Endothelial cell (in vitro differentiated cells): ENCODE data around the gene MYLK. TPM values are rescaled to one million over a fixed set of nuclear protein-coding genes. Genes with fewer than 3 reads are reported as not detected.
"Not testable (repeated sequence)": the region's sequence is repeated elsewhere in the genome, so short reads cannot be mapped to it uniquely, and the experiment has no call there.

Experiments
- DNase-seq: peaks from one replicate; pipeline ENCODE4 v3.0.0; 2021; ENCODE audit warnings: low spot score
- H3K27ac Mint-ChIP-seq: one replicate; pipeline ENCODE4 v1.8.0; 2021; ENCODE audit warnings: mixed read lengths, inconsistent platforms; ENCODE audit not compliant: unreplicated experiment
- H3K27me3 Mint-ChIP-seq: one replicate; pipeline ENCODE4 v1.8.0; 2021; ENCODE audit warnings: mild to moderate bottlenecking, moderate library complexity, mixed read lengths, inconsistent platforms; ENCODE audit not compliant: unreplicated experiment
- H3K36me3 Mint-ChIP-seq: one replicate; pipeline ENCODE4 v1.8.0; 2021; ENCODE audit warnings: mild to moderate bottlenecking, low read depth, mixed read lengths, inconsistent platforms; ENCODE audit not compliant: unreplicated experiment
- H3K4me1 Mint-ChIP-seq: one replicate; pipeline ENCODE4 v1.8.0; 2021; ENCODE audit warnings: mild to moderate bottlenecking, mixed read lengths, inconsistent platforms; ENCODE audit not compliant: unreplicated experiment
- H3K4me3 Mint-ChIP-seq: one replicate; pipeline ENCODE4 v1.8.0; 2021; ENCODE audit warnings: mild to moderate bottlenecking, mixed read lengths, inconsistent platforms; ENCODE audit not compliant: unreplicated experiment
- H3K9me3 Mint-ChIP-seq: one replicate; pipeline ENCODE4 v1.8.0; 2021; ENCODE audit warnings: mixed read lengths, inconsistent platforms; ENCODE audit not compliant: unreplicated experiment
- CTCF ChIP-seq: fragments of 200-600 bp; sonication (generic); IDR thresholded peaks from one replicate; pipeline ENCODE4 v1.5.0; 2021; ENCODE audit warnings: antibody characterized with exemption; ENCODE audit not compliant: unreplicated experiment
- total RNA-seq: library from RNA; stranded (reverse); fragmentation: NEBNext Ultra II Directional; extraction: Animal tissue kit (Norgen Biotek cat#: 25700); gene quantifications from one replicate; pipeline ENCODE4 v1.2.1, GENCODE V29; 2021; ENCODE audit not compliant: unreplicated experiment

MYLK gene
- total RNA-seq, 1 donor from 2014 or later = 7.8 TPM

GRCh38 chr3:123608263-123608937, 275.7 kb downstream of the MYLK start:
- H3K27ac Mint-ChIP-seq = no peak overlapping the region

GRCh38 chr3:123606527-123606926, 277.6 kb downstream of the MYLK start:
- no peak overlapping the region for H3K4me3 Mint-ChIP-seq
- DNase-seq = no peak
- H3K9me3 Mint-ChIP-seq = no peaks in the 10 kb centered on the region
- peaks cover 18% of the 10 kb centered on the region for H3K4me1 Mint-ChIP-seq
- peaks cover 3% of the 10 kb centered on the region for H3K36me3 Mint-ChIP-seq
- TF ChIP-seq CTCF = no peak
- H3K27ac Mint-ChIP-seq = no peak overlapping the region
- peaks cover 2% of the 10 kb centered on the region for H3K27me3 Mint-ChIP-seq

More at GRCh38 chr3:123608263-123608937, 275.7 kb downstream of the MYLK start:
- H3K9me3 Mint-ChIP-seq = no peaks in the 10 kb centered on the region
- DNase-seq = no peak
- H3K27me3 Mint-ChIP-seq = peaks cover 2% of the 10 kb centered on the region
- no peak for TF ChIP-seq CTCF
- H3K36me3 Mint-ChIP-seq = peaks cover 3% of the 10 kb centered on the region
- H3K4me1 Mint-ChIP-seq = peaks cover 28% of the 10 kb centered on the region
- no peak overlapping the region for H3K4me3 Mint-ChIP-seq

GRCh38 chr3:123605789-123606234, 278.3 kb downstream of the MYLK start:
- Mint-ChIP-seq H3K27ac (no peak overlapping the region), H3K36me3 (peaks cover 3% of the 10 kb centered on the region), H3K9me3 (no peaks in the 10 kb centered on the region), H3K4me3 (no peak overlapping the region), H3K27me3 (peaks cover 2% of the 10 kb centered on the region), H3K4me1 (peaks cover 13% of the 10 kb centered on the region)
- TF ChIP-seq CTCF = no peak
- DNase-seq = no peak

- not testable (repeated sequence) for H3K4me1 Mint-ChIP-seq, H3K36me3 Mint-ChIP-seq, H3K4me3 Mint-ChIP-seq, DNase-seq, H3K9me3 Mint-ChIP-seq, H3K27me3 Mint-ChIP-seq, H3K27ac Mint-ChIP-seq
These were observed 281.0 kb downstream of the MYLK start for GRCh38 chr3:123603153-123603552.

GRCh38 chr3:123602325-123602724, 281.8 kb downstream of the MYLK start:
- peaks cover 8% of the 10 kb centered on the region for H3K4me1 Mint-ChIP-seq
- no peaks in the 10 kb centered on the region for H3K27me3 Mint-ChIP-seq
- H3K36me3 Mint-ChIP-seq = peaks cover 3% of the 10 kb centered on the region
- H3K27ac Mint-ChIP-seq = no peak overlapping the region
- H3K9me3 Mint-ChIP-seq = no peaks in the 10 kb centered on the region
- TF ChIP-seq CTCF = no peak
- no peak for DNase-seq
- no peak overlapping the region for H3K4me3 Mint-ChIP-seq

GRCh38 chr3:123600863-123601262, 283.3 kb downstream of the MYLK start:
- not testable (repeated sequence) for H3K27ac Mint-ChIP-seq, H3K36me3 Mint-ChIP-seq, H3K27me3 Mint-ChIP-seq, H3K9me3 Mint-ChIP-seq, H3K4me3 Mint-ChIP-seq, H3K4me1 Mint-ChIP-seq, DNase-seq
